GM08714 (cell line): ENCODE data around the gene RFESD.

ENCODE experiments used
- H3K4me3 ChIP-seq: fragments of 200-500 bp; sonication (Bioruptor generic); 2 replicates; pipeline ENCODE4 v1.5.1; 2014; ENCODE audit warnings: mild to moderate bottlenecking, low read length, inconsistent platforms
- ZNF274 ChIP-seq: IDR thresholded peaks from 2 replicates; pipeline ENCODE4 v1.6.1; 2012; ENCODE audit warnings: mild to moderate bottlenecking, low read depth, low read length

The RFESD gene

GRCh38 chr5:95638632-95639031 is 7.9 kb upstream of the RFESD start:
- H3K4me3 ChIP-seq, result no peak overlapping the region; the same call in 1 of the 2 replicates
- TF ChIP-seq ZNF274, result no peak

- no peak overlapping the region for H3K4me3 ChIP-seq
- no peak for TF ChIP-seq ZNF274
Measured at GRCh38 chr5:95641741-95642220, 4.8 kb upstream of the RFESD start.

- no peak for TF ChIP-seq ZNF274
- no peak overlapping the region for H3K4me3 ChIP-seq
Measured at GRCh38 chr5:95643152-95643551, 3.4 kb upstream of the RFESD start.

GRCh38 chr5:95644351-95645042 is 2.1 kb upstream of the RFESD start:
- no peak for TF ChIP-seq ZNF274
- no peak overlapping the region for H3K4me3 ChIP-seq

GRCh38 chr5:95646226-95646568 is 380 bp upstream of the RFESD start:
- H3K4me3 ChIP-seq, result peak overlapping the region; percentile 5; the same call in 1 of the 2 replicates

GRCh38 chr5:95647886-95648860 is 1.6 kb downstream of the RFESD start:
- no peak for TF ChIP-seq ZNF274
- no peak overlapping the region for H3K4me3 ChIP-seq

GRCh38 chr5:95649274-95649673 is 2.7 kb downstream of the RFESD start:
- no peak for TF ChIP-seq ZNF274
- H3K4me3 ChIP-seq, result no peak overlapping the region

- no peak overlapping the region for H3K4me3 ChIP-seq
- TF ChIP-seq ZNF274, result no peak
Measured at GRCh38 chr5:95649842-95650620, 3.5 kb downstream of the RFESD start.

- TF ChIP-seq ZNF274, result no peak
- no peak overlapping the region for H3K4me3 ChIP-seq
Measured at GRCh38 chr5:95652849-95653248, 6.3 kb downstream of the RFESD start.

- H3K4me3 ChIP-seq, result no peak overlapping the region
- no peak for TF ChIP-seq ZNF274
Measured at GRCh38 chr5:95654196-95654595, 7.6 kb downstream of the RFESD start.

- no peak overlapping the region for H3K4me3 ChIP-seq
- no peak for TF ChIP-seq ZNF274
Measured at GRCh38 chr5:95655575-95655974, 9.0 kb downstream of the RFESD start.

GRCh38 chr5:95660060-95660459 is 13.5 kb downstream of the RFESD start:
- no peak for TF ChIP-seq ZNF274
- no peak overlapping the region for H3K4me3 ChIP-seq

- no peak for TF ChIP-seq ZNF274
- H3K4me3 ChIP-seq, result no peak overlapping the region
Measured at GRCh38 chr5:95662946-95663345, 16.4 kb downstream of the RFESD start.

- no peak overlapping the region for H3K4me3 ChIP-seq
Measured at GRCh38 chr5:95664204-95664786, 17.7 kb downstream of the RFESD start.

More at GRCh38 chr5:95664204-95664786, 17.7 kb downstream of the RFESD start:
- TF ChIP-seq ZNF274, result no peak
